Medulla oblongata (tissue), 1 donor: ENCODE measurements around the gene RNF123.
"Not testable (repeated sequence)": the region's sequence is repeated elsewhere in the genome, so short reads cannot be mapped to it uniquely, and the experiment has no call there.

Experiments
- DNase-seq: peaks from one replicate; pipeline ENCODE4 v3.0.0-alpha.2; 2015; ENCODE audit errors: extremely low spot score

RNF123 gene

DNA sequence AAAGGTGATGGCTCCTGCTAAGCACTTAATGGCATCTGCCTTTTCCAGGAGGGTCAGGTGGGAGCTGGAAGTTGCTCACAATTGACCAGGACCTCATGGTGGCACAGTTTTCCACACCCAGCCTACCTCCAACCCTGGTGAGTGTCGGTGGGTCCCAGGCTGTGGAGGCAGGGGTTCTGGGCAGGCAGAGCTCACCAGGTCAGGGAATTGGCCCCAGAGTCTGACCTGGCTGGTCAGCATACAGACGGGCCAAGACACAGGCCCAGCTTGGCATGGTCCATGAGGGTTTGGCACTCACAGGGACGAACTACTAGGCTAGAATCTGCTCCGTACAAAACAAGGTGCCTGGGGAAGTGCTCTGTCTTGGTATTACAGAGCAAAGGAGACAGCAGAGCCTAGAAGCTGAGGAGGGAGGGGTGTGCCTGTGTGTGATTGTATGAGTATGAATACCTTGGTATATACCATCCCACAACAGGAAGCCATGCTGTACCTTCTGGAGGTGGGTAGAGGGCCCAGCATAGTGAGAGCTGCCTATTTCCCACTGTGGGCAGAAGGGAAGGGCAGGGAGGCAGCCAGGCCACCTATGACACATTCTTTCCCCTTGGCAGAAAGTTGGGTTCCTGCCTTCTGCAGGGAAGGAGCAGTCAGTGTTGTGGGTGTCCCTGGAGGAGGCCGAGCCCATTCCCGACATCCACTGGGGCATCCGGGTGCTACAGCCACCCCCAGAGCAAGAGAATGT, 8.7 kb upstream of the RNF123 start:
- no peak for DNase-seq

DNA sequence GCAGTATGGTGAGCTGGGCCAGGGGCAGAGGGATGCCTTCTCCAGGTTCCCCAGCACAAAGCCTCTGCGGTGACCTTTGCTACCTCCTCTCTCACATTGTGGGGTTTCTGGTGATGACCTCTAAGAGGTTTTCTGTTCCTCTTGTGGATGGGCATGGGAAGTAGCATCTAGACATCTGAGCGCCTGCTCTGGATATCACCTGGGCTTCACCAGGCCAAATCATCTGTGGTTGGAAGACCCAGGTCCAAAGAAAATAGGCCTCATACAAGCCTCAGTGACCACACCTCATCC, 8.2 kb upstream of the RNF123 start:
- DNase-seq = no peak

DNA sequence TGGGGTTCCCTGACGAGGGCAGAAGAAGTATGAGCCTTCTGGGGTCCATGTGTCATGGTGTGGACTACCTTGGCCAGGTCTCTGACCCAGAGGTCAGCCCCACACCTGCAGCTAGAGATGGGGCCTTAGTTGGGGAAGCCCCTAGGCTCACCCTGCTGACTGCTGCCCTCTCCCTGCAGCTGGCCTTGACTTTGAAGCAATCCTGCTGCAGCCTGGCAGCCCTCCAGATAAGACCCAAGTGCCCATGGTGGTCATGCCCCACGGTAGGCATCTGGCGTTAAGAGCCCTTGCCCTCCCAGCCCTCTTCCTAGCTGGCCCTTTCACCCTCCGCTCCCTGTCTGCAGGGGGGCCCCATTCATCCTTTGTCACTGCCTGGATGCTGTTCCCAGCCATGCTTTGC, 7.8 kb upstream of the RNF123 start:
- DNase-seq = no peak

DNA sequence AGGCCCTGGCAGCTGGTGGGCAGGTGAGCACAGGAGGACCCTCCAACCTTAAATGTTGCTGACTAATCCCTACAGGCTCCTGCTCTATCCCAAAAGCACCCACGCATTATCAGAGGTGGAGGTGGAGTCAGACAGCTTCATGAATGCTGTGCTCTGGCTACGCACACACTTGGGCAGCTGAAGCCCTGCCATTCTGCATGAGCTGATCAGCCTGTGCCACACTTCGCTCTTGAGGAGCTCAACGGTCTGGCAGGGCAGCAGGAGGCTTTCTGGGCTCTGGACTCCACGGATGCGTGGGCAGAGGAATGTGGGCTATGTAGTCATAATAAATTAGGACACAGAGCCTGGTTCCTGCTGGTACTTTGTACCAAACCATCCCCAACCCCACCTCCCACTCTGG, 6.2 kb upstream of the RNF123 start:
- DNase-seq = no peak

- DNase-seq = not testable (repeated sequence)
Measured at GRCh38 chr3:49684453-49684852, 4.9 kb upstream of the RNF123 start.

- DNase-seq = not testable (repeated sequence)
Measured at GRCh38 chr3:49685103-49685502, 4.3 kb upstream of the RNF123 start.

- DNase-seq = not testable (repeated sequence)
Measured at GRCh38 chr3:49685846-49686245, 3.5 kb upstream of the RNF123 start.

DNA sequence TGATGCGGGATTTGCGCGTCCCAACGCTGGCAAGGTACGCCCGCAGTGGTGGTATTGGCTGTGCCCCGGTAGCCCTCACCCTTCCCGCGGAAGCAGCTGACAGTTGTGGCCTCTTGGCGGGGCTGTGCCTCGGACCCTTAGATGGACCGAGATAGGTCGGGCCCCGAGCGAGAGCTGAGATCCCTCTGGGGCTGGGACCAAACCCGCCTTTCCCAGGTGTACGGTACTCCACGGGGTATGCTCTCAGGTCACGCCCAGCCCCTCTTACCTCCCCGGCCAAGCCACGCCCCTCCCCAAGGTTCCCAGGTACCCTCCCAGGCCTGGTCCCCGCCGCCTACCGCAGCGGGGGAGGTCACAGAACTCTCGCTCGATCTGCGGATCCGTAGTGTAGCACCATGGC, 3.0 kb upstream of the RNF123 start:
- DNase-seq = not testable (repeated sequence)

DNA sequence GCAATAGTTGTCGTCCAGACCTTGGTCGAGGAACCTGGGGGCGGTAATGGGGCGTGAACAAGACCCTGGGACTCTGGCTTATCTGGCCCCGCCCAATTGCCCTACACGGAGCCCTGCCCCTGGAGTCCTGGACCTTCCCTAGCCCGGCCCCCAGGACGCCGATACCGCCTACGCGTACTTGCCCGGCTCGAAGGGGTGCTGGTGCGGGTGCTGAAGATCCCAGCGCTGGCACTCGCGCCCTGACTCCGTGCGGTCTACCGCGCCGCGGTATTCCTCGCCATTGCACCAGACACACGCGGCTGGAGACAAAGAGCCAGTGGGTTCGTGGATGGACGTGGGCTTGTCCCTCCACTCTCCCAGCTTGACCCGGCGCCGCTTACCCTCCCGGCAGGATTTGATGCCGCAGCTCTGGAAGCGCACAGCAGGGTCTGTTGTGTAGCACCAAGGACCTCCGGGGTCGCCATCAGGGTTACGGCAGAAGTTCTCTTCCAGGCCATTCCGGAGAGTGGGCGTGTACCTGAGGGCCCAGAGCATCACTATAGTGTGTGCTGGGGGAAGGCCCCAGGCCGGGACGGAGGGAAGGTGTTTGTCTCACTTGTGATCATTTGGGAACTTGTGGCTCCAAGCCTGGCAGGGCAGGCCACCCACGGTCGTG, 2.5 kb upstream of the RNF123 start:
- not testable (repeated sequence) for DNase-seq

- not testable (repeated sequence) for DNase-seq
Measured at GRCh38 chr3:49687424-49687795, 1.9 kb upstream of the RNF123 start.

- DNase-seq = not testable (repeated sequence)
Measured at GRCh38 chr3:49688338-49689045, 865 bp upstream of the RNF123 start.

- DNase-seq = not testable (repeated sequence)
Measured at GRCh38 chr3:49689908-49690624, 709 bp downstream of the RNF123 start.

GRCh38 chr3:49690856-49691255, 1.5 kb downstream of the RNF123 start:
- DNase-seq = not testable (repeated sequence)

GRCh38 chr3:49691481-49691880, 2.1 kb downstream of the RNF123 start:
- DNase-seq = not testable (repeated sequence)

GRCh38 chr3:49694409-49695070, 5.2 kb downstream of the RNF123 start:
- DNase-seq = not testable (repeated sequence)

- not testable (repeated sequence) for DNase-seq
Measured at GRCh38 chr3:49695350-49696015, 6.1 kb downstream of the RNF123 start.

DNA sequence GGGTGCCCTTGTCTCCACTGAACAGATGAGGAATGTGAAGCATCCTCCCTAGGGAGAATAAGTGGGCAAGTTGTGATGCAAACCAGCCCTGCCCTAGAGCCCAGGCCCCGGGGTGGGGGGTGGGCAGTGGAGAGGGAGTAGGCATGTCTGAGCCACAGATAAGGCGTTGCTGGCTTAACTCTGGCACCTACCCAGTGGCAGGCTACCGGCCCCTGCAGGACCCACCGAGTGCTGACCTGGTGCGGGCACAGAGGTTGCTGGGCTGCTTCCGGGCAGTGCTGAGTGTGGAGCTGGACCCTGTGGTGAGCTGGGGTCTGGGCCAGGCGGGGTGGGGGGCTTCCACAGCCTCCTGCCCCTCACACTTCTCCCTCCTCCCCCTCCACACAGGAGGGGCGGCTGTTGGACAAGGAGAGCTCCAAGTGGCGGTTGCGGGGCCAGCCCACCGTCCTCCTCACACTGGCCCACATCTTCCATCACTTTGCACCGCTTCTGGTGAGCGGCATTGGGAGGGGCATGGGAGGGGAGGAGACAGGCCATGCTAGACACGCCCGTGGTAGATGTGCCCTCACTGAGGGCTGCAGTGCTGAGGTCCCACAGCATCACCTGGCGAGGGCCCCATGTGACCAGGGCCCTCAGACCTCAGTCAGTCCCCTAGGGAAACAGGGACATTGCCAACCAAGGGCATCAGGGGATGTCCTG, 10.1 kb downstream of the RNF123 start:
- no peak for DNase-seq

DNA sequence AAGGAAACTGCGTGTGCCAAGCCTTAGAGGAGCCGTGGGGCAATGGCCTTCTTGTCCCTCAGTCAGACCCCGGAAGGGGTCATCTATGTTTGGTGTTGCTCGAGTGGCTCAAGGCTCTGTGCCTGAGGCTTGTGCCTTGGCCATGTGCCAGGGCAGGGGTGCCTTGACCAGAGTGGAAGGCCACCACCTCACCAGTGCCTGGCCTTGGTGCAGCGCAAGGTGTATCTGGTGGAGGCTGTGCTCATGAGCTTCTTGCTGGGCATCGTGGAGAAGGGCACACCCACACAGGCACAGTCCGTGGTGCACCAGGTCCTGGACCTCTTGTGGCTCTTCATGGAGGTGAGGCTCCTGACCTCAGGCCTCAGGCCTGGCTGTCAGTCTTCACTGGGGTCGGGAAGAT, 10.7 kb downstream of the RNF123 start:
- DNase-seq = no peak

DNA sequence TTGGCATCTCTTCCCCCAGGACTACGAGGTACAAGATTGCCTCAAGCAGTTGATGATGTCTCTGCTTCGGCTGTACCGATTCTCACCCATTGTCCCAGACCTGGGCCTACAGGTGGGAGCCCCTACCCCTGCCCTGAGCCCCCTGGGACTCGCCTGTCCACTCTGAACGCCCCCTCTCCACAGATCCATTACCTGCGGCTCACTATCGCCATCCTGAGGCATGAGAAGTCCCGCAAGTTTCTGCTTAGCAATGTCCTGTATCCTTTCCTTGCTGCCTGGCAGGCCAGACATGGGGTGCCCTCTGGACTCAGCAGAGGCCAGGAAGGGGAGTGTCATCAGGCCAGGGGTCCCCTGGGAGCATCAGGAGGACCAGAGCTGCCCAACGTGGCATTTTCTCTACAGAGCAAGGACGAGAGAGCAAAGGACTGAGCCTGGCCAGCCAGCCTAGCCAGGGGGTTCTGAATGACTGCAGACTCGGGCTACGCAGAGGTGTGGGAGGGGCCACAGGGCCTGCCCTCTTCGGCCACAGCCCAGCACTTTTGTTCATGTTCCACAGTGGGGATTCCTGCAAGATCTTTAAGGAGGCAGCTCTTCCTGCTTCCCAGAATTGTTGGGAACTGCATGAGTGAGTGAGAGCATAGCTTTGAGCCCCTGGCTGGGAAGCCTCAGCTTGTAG, 11.2 kb downstream of the RNF123 start:
- DNase-seq = no peak
